Right ventricle myocardium inferior (tissue), 1 donor: Measurements from ENCODE around the gene UTP14C. TPM values are rescaled to one million over a fixed set of nuclear protein-coding genes. Genes with fewer than 3 reads are reported as not detected.
"Not testable (repeated sequence)": the region's sequence is repeated elsewhere in the genome, so short reads cannot be mapped to it uniquely, and the experiment has no call there.

Experiments
- ATAC-seq: fragments of 200-7000 bp; cut with Tn5 transposase; one replicate; pipeline ENCODE4 v1.9.1; 2020; ENCODE audit warnings: mild to moderate bottlenecking, moderate library complexity
- DNase-seq: peaks from one replicate; pipeline ENCODE4 v3.0.0; 2021; ENCODE audit errors: missing footprints
- intact Hi-C: fragments of 100-400 bp; cut with DNase I; formaldehyde crosslinking; loops from one replicate; pipeline ENCODE4 v1.11.0; 2022
- long read RNA-seq: library from polyadenylated mRNA; unstranded; transcript quantifications from one replicate; pipeline ENCODE4 v2.0.0, GENCODE V29; 2021
- total RNA-seq: library from RNA; stranded (reverse); fragmentation: NEBNext Ultra II Directional; extraction: Animal tissue kit (Norgen Biotek cat#: 25700); gene quantifications from one replicate; pipeline ENCODE4 v1.2.1, GENCODE V29; 2021
- donor health status: DM: no; HTN: yes; CAD: no; lungs with severe emphysema.

UTP14C gene
- total RNA-seq, result 9.6 TPM
- long read RNA-seq, full-length matches to known transcripts, result 1 of 5 reads
- long read RNA-seq, partial matches to known transcripts, result 0 of 5 reads
- long read RNA-seq, other reads (novel, unspliced or antisense), result 4 of 5 reads

- intact Hi-C loops, result no loop called here
- DNase-seq (no peak), ATAC-seq (no peak)
These were observed at the start of gene UTP14C for GRCh38 chr13:52024481-52024880. UTP14C (plus strand) TSS chr13:52024691; CDS start chr13:52028805, 4,114 bp downstream.

GRCh38 chr13:51976423-51976822 lies 48.1 kb upstream of the UTP14C start:
- intact Hi-C loops, result no loop called here
- DNase-seq (no peak), ATAC-seq (no peak)

- DNase-seq (no peak), ATAC-seq (no peak)
- intact Hi-C loops, result no loop called here
These were observed 47.6 kb upstream of the UTP14C start for GRCh38 chr13:51976890-51977289.

GRCh38 chr13:51977625-51978024 lies 46.9 kb upstream of the UTP14C start:
- DNase-seq (no peak), ATAC-seq (no peak)
- intact Hi-C loops, result no loop called here

- intact Hi-C loops, result no loop called here
- DNase-seq, result no peak
- peak; percentile 23 for ATAC-seq
These were observed 45.5 kb upstream of the UTP14C start for GRCh38 chr13:51978796-51979556.

- intact Hi-C loops, result no loop called here
- no peak for ATAC-seq
- no peak for DNase-seq
These were observed 43.6 kb upstream of the UTP14C start for GRCh38 chr13:51980908-51981307.

GRCh38 chr13:51981355-51981754 lies 43.1 kb upstream of the UTP14C start:
- ATAC-seq (peak; percentile 37), DNase-seq (no peak)
- intact Hi-C loops, result no loop called here

GRCh38 chr13:51983292-51983691 lies 41.2 kb upstream of the UTP14C start:
- intact Hi-C loops, ATAC-seq, DNase-seq: not testable (repeated sequence)

GRCh38 chr13:51984904-51985303 lies 39.6 kb upstream of the UTP14C start:
- intact Hi-C loops, DNase-seq: not testable (repeated sequence)

GRCh38 chr13:51988988-51989618 lies 35.4 kb upstream of the UTP14C start:
- intact Hi-C loops, result no loop called here
- DNase-seq, result no peak
- no peak for ATAC-seq

More at GRCh38 chr13:51984904-51985303, 39.6 kb upstream of the UTP14C start:
- not testable (repeated sequence) for ATAC-seq

GRCh38 chr13:51993713-51994112 lies 30.8 kb upstream of the UTP14C start:
- intact Hi-C loops, result loop anchor here (10.0 kb wide), 1 partner anchor 179 kb away; no protein-coding TSS in a partner anchor
- no peak for ATAC-seq
- no peak for DNase-seq

- intact Hi-C loops, result loop anchor here (10.0 kb wide), 1 partner anchor 181 kb away; no protein-coding TSS in a partner anchor
- peak; percentile 77 for DNase-seq
- peak; percentile 76 for ATAC-seq
These were observed 28.6 kb upstream of the UTP14C start for GRCh38 chr13:51995677-51996551.

- no peak for ATAC-seq
- no peak for DNase-seq
- intact Hi-C loops, result loop anchor here (10.0 kb wide), 1 partner anchor 182 kb away; no protein-coding TSS in a partner anchor
These were observed 27.9 kb upstream of the UTP14C start for GRCh38 chr13:51996641-51997040.

- no peak for ATAC-seq
- intact Hi-C loops, result loop anchor here (10.0 kb wide), 1 partner anchor 182 kb away; no protein-coding TSS in a partner anchor
- DNase-seq, result no peak
These were observed 27.3 kb upstream of the UTP14C start for GRCh38 chr13:51997186-51997585.

- intact Hi-C loops, result loop anchor here (10.0 kb wide), 1 partner anchor 183 kb away; no protein-coding TSS in a partner anchor
- ATAC-seq (no peak), DNase-seq (no peak)
These were observed 26.7 kb upstream of the UTP14C start for GRCh38 chr13:51997641-51998330.

GRCh38 chr13:51998723-51999509 lies 25.6 kb upstream of the UTP14C start:
- ATAC-seq (no peak), DNase-seq (no peak)
- intact Hi-C loops, result loop anchor here (10.0 kb wide), 1 partner anchor 184 kb away; no protein-coding TSS in a partner anchor

GRCh38 chr13:51999510-51999911 lies 25.0 kb upstream of the UTP14C start:
- intact Hi-C loops, result loop anchor here (10.0 kb wide), 1 partner anchor 185 kb away; no protein-coding TSS in a partner anchor
- peak; percentile 75 for ATAC-seq
- peak; percentile 80 for DNase-seq
